Left lobe of liver (tissue), 2 donors: ENCODE data around the gene PRKN. TPM values are rescaled to one million over a fixed set of nuclear protein-coding genes. Genes with fewer than 3 reads are reported as not detected.

ENCODE experiments used
- ATAC-seq: fragments of 200-7000 bp; cut with Tn5 transposase; one replicate; pipeline ENCODE4 v1.9.1; 2020; ENCODE audit warnings: mild to moderate bottlenecking, moderate library complexity
- DNase-seq: peaks from one replicate; pipeline ENCODE4 v3.0.0-alpha.2; 2020; ENCODE audit warnings: low spot score
- total RNA-seq: library from RNA; stranded (reverse); gene quantifications from one replicate; pipeline ENCODE4 v1.2.1, GENCODE V29; 2021
- donor health status: DM: no; HTN: no; CAD: no; lungs with moderate emphysema.
- donor health status: DM: no; HTN: yes; CAD: no.

Gene PRKN
- total RNA-seq, 1 donor from 2014 or later = 1.2 TPM

DNA sequence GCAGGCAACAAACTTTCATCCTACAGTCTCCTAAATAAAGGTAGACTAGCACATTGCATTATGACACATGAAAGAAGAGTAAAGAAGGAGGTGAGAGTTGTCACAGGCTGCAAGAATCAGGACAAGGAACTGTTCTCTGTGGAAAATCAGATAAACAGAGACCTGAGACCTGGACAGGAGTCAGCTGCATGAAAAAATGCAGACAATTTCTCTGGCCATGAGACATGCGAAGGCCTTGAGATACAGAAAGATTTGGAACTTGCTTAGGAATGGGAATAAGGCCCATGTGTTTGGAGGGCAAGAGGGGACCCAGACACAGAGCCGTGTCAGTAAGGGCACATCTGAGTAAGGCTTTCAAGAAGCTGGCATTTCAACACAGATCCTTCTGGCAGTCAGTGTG lies 779.1 kb downstream of the PRKN start:
- DNase-seq (no peak), ATAC-seq (no peak)

DNA sequence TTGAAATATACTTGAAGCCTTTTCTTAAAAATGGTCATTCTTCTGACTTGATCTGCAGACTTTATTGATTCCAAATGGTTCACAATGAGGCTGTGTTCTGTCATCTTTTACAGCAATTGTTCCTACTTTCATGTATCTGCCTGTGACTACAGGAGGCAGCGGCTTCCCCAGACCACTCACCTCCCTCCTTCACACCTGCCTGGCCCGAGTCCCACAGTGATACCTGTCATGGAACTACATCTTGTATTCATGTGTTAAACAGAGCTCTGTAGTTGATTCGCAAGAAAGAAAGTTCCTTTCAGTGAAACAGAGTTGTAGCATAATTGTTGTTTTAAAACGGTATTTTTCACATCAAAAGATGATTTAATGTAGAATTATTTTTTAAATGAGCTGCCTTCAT lies 780.2 kb downstream of the PRKN start:
- ATAC-seq = no peak
- no peak for DNase-seq

- no peak for ATAC-seq
- no peak for DNase-seq
Observed at GRCh38 chr6:161946461-161946860, 781.1 kb downstream of the PRKN start.

GRCh38 chr6:161943561-161943960 lies 784.0 kb downstream of the PRKN start:
- DNase-seq = no peak
- no peak for ATAC-seq

GRCh38 chr6:161941565-161941964 lies 786.0 kb downstream of the PRKN start:
- ATAC-seq (no peak), DNase-seq (no peak)

GRCh38 chr6:161940519-161940918 lies 787.0 kb downstream of the PRKN start:
- DNase-seq (no peak), ATAC-seq (peak; percentile 37)

GRCh38 chr6:161926324-161926723 lies 801.2 kb downstream of the PRKN start:
- ATAC-seq (no peak), DNase-seq (no peak)

- ATAC-seq (peak; percentile 78), DNase-seq (peak; percentile 62)
Observed at GRCh38 chr6:161924516-161925116, 803.0 kb downstream of the PRKN start.

DNA sequence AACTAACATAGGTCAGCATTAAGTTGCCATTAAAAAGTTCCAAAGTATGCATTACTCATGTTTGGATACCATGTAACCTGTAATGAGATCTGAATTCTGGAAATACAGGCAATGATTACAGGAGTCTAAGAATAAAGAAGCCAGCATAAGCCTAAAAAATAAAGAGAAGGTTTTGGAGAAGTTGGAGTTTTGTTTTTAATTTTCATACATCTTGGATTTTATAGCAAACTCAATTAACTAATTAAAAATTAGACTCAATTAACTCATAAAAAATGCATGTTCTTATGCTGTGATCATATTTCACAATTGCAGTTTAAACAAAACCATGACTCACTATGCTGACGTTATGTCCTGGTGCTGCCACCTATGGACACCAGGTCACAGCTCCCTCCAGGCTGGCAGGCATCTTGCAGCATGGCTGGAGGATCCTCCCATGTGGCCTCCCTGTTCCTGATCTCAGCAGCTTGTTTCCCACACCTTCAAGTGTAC lies 804.9 kb downstream of the PRKN start:
- peak; percentile 70 for DNase-seq
- ATAC-seq = peak; percentile 96

- DNase-seq = no peak
- ATAC-seq = no peak
Observed at GRCh38 chr6:161921602-161922395, 805.8 kb downstream of the PRKN start.

GRCh38 chr6:161919691-161920090 lies 807.9 kb downstream of the PRKN start:
- ATAC-seq (no peak), DNase-seq (no peak)

- DNase-seq (no peak), ATAC-seq (no peak)
Observed at GRCh38 chr6:161918628-161919205, 808.8 kb downstream of the PRKN start.

- DNase-seq (no peak), ATAC-seq (no peak)
Observed at GRCh38 chr6:161918109-161918531, 809.4 kb downstream of the PRKN start.

DNA sequence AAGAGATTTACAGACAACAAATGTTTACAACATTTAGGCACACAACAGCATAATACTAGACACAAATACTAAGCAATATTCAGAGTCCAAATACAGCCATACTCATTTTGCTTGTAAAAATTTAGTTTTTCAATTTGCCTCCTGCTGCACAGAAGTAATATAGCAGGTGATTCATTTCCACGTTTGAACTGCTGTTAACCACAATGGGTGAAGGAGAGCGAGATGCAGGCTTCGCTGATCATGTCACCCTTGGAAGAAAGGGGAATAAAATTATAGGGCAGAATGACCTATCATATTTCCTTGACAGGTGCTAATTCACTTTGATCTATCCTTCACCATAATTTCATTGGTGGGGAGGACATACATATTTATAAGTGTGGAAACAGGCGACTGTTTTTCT lies 809.9 kb downstream of the PRKN start:
- ATAC-seq (no peak), DNase-seq (no peak)

DNA sequence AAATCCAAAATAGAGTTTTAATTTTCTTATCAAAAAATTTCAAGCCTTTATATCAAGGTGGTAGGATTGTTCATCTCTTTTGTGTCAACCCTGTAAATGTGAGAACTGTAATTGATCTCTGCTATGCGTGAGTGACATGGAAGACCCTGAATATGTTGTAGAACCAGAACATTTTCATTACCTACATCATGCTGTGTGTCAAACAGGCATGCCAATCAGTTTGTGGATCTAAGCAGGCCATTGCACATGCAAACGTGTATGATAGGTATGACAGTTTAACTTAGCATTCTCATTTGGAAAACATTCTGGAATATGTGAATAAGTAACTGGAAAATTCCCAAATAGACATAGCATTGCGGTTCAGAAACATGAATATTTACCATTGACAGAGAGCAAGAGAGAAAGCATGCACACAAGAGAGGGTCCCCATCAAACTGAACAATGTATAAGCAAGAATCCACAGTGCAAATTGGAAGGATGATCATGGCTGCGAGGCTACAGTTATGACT lies 812.1 kb downstream of the PRKN start:
- no peak for ATAC-seq
- no peak for DNase-seq

DNA sequence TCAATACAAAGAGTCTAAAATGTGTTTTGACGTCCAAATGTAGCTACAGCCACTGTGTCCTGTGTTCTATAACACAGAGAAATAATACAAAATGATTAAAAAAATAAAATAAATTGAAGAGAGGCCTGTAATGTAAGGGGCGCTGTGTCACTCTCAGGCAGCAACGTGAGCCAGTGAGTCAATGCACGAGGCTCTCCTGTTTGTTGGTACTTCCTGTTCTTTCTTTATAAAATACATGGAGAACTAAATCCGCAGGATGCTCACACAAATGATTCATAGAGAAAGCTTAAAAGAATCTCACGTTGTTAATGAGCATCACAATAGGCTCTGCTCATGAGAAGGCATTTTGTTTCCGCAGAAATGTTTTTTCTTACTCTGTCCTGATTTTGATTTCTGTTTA lies 818.7 kb downstream of the PRKN start:
- ATAC-seq = no peak
- no peak for DNase-seq

GRCh38 chr6:161906571-161906970 lies 821.0 kb downstream of the PRKN start:
- DNase-seq = no peak
- no peak for ATAC-seq

- DNase-seq (no peak), ATAC-seq (no peak)
Observed at GRCh38 chr6:161903584-161904212, 823.9 kb downstream of the PRKN start.

DNA sequence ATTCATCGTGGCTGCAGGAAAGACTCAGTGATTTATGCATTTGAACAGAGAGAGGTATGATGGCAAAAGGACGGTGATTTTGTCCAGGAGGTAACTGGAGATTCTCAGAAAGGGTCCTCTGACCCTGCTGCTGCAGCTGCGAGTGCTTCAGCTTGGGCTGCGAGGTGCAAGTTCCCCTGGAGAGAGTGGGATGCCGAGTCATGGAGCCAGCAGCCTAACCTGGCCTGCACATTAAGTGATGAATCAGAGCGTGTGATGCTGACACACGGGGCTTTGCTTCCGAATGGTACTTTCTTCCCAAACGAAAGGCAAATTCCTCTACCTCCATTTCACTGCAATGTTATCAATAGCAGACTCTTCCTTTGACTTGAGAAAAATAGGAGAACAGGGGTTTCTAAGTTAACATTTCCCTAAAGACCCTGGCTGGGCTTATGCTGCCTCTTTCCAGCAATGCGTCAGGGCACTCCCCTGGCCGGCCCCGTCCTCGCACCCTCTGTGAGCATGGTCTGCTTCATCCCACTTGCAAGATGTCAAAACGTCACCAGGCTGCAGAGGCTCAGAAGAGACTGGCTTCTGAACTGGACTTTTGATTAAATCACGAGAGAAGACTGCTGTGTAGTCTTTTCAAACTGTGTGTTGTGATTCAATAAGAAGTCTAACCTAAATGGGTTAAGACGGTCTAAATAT lies 825.7 kb downstream of the PRKN start:
- DNase-seq (no peak), ATAC-seq (no peak)

DNA sequence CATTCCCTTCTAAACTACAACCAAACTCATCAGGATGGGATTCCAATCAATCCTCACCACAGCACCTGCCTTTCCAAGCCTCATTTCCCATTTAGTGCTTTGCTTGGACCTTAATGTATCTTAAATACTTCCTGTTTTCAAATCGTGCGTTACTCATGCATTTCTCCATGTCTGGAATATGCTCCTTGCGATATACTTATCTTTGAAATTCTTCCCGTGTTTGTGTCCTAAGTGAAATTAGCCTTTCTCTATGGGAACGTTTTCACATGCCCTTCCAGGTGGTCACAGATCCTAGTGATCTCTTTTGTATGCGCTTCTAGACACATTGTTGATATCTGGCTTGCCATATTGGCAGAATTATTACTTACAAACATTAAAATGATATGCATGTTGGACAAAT lies 833.1 kb downstream of the PRKN start:
- ATAC-seq = no peak

DNA sequence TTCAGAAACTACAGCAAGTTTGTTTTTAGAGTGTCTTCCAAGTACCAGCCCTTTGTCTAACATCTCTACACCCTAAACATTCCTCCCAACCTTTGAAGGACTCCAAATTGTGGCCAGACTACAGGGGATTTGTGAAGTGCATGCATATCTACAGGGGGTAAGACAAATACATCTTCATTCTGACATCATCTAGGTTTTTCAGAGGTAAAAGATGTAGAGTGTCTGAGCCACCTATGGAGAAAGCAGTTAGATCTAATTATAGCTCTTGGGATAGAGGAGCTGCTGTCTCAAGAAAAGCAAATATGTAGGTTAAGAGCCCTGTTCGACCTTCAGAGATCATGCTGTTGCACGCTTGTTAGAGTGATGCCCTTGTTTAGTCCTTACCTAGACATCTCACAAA lies 836.0 kb downstream of the PRKN start:
- ATAC-seq = no peak

More for the DNA sequence above, 833.1 kb downstream of the PRKN start:
- no peak for DNase-seq

More for the DNA sequence above, 836.0 kb downstream of the PRKN start:
- DNase-seq = no peak
